PC-9 (cell line): ENCODE results near the gene KCNMB2. TPM values are rescaled to one million over a fixed set of nuclear protein-coding genes. Genes with fewer than 3 reads are reported as not detected.

Experiments used
- BruUV-seq: library from RNA; stranded (reverse); fragments of 400-500 nt; replicated peaks from 2 replicates; lab custom pipeline; 2021; lab: Mats Ljungman, UMichigan
- CTCF ChIA-PET: fragments of 300-600 bp; sonication (Branson Sonifier 250); formaldehyde crosslinking; loops from one replicate; lab custom pipeline; 2022; ENCODE audit warnings: antibody characterized with exemption; lab: Charles Lee
- POLR2A ChIA-PET: fragments of 300-600 bp; sonication (Branson Sonifier 250); formaldehyde crosslinking; loops from one replicate; lab custom pipeline; 2022; ENCODE audit warnings: antibody characterized with exemption; ENCODE audit not compliant: unreplicated experiment; lab: Charles Lee
- DNase-seq, 2 experiments: peaks; one replicate each; pipeline versions ENCODE4 v3.0.0 to v3.0.0-alpha.2; 2015 to 2022; ENCODE audit warnings: mixed read lengths in 1 of 2
- H2AFZ ChIP-seq: fragments of 200-600 bp; sonication (generic); 2 replicates; pipeline ENCODE4 v1.8.1; 2017; ENCODE audit warnings: antibody characterized with exemption
- H3F3A ChIP-seq: fragments of 200-600 bp; sonication (generic); 2 replicates; pipeline ENCODE4 v1.8.1; 2017; ENCODE audit warnings: antibody characterized with exemption, mild to moderate bottlenecking, low read depth; ENCODE audit not compliant: insufficient read depth
- H3K27ac ChIP-seq: fragments of 200-600 bp; sonication (generic); 2 replicates; pipeline ENCODE4 v1.6.1; 2016; ENCODE audit warnings: mixed run types
- H3K27me3 ChIP-seq: fragments of 200-600 bp; sonication (generic); 2 replicates; pipeline ENCODE4 v1.6.1; 2016; ENCODE audit warnings: low read depth, mixed run types; ENCODE audit not compliant: insufficient read depth
- H3K36me3 ChIP-seq: fragments of 200-600 bp; sonication (generic); 2 replicates; pipeline ENCODE4 v1.6.1; 2016; ENCODE audit warnings: low read depth, mixed run types
- H3K4me1 ChIP-seq: fragments of 200-600 bp; sonication (generic); replicated peaks from 2 replicates; pipeline ENCODE4 v1.6.1; 2016; ENCODE audit warnings: mixed run types; ENCODE audit not compliant: insufficient read depth
- H3K4me2 ChIP-seq: fragments of 200-600 bp; sonication (generic); 2 replicates; pipeline ENCODE4 v1.6.1; 2017; ENCODE audit warnings: mixed run types
- H3K4me3 ChIP-seq: fragments of 200-600 bp; sonication (generic); 2 replicates; pipeline ENCODE4 v1.6.1; 2016; ENCODE audit warnings: mixed run types
- H3K79me2 ChIP-seq: fragments of 200-600 bp; sonication (generic); 2 replicates; pipeline ENCODE4 v1.6.1; 2017; ENCODE audit warnings: low read depth, mixed run types
- H3K9me2 ChIP-seq: fragments of 200-600 bp; sonication (generic); 2 replicates; pipeline ENCODE4 v1.8.1; 2017; ENCODE audit warnings: mild to moderate bottlenecking; ENCODE audit not compliant: insufficient read depth
- H3K9me3 ChIP-seq: fragments of 200-600 bp; sonication (generic); 2 replicates; pipeline ENCODE4 v1.8.1; 2016; ENCODE audit warnings: low read depth; ENCODE audit not compliant: insufficient read depth
- H4K20me1 ChIP-seq: fragments of 200-600 bp; sonication (generic); 2 replicates; pipeline ENCODE4 v1.8.1; 2017; ENCODE audit not compliant: insufficient read depth
- EZH2 ChIP-seq: fragments of 200-600 bp; sonication (generic); IDR thresholded peaks from 2 replicates; pipeline ENCODE4 v1.8.0; 2017; ENCODE audit warnings: antibody characterized with exemption, low read depth
- intact Hi-C: fragments of 100-400 bp; cut with micrococcal nuclease; formaldehyde crosslinking; loops from one replicate; pipeline ENCODE4 v1.10.0; 2022; ENCODE audit not compliant: unreplicated experiment
- total RNA-seq: library from RNA; stranded (reverse); gene quantifications from 2 replicates; pipeline ENCODE4 v1.2.3, GENCODE V29; 2021
- TF ChIP-seq, protein P1 (sequence below): fragments of 200-600 bp; sonication (generic); conservative IDR thresholded peaks from 2 replicates; pipeline ENCODE4 v1.6.1; 2017; ENCODE audit warnings: mixed run types, antibody characterized with exemption, mild to moderate bottlenecking, moderate library complexity

The KCNMB2 gene
- total RNA-seq, 1 experiment from 2014 or later = not detected

- H3K4me3 ChIP-seq = no peak overlapping the region
- H3K9me3 ChIP-seq = no peaks in the 10 kb centered on the region
- no peak for DNase-seq
- no peak overlapping the region for H2AFZ ChIP-seq
- H3K4me1 ChIP-seq = no peaks in the 10 kb centered on the region
- no peaks in the 10 kb centered on the region for H3K36me3 ChIP-seq
- intact Hi-C loops = no loop called here
- no peaks in the 10 kb centered on the region for H3K79me2 ChIP-seq
- no TSS peak for BruUV-seq
- ChIA-PET CTCF (no interaction called here), POLR2A (no interaction called here)
- no peak for TF ChIP-seq EZH2
- TF ChIP-seq, protein P1, sequence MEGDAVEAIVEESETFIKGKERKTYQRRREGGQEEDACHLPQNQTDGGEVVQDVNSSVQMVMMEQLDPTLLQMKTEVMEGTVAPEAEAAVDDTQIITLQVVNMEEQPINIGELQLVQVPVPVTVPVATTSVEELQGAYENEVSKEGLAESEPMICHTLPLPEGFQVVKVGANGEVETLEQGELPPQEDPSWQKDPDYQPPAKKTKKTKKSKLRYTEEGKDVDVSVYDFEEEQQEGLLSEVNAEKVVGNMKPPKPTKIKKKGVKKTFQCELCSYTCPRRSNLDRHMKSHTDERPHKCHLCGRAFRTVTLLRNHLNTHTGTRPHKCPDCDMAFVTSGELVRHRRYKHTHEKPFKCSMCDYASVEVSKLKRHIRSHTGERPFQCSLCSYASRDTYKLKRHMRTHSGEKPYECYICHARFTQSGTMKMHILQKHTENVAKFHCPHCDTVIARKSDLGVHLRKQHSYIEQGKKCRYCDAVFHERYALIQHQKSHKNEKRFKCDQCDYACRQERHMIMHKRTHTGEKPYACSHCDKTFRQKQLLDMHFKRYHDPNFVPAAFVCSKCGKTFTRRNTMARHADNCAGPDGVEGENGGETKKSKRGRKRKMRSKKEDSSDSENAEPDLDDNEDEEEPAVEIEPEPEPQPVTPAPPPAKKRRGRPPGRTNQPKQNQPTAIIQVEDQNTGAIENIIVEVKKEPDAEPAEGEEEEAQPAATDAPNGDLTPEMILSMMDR = no peak
- no peaks in the 10 kb centered on the region for H3F3A ChIP-seq
- H3K27me3 ChIP-seq = no peaks in the 10 kb centered on the region
- H3K9me2 ChIP-seq = no peaks in the 10 kb centered on the region
- no peak overlapping the region for H3K4me2 ChIP-seq
- H4K20me1 ChIP-seq = no peaks in the 10 kb centered on the region
- H3K27ac ChIP-seq = no peak overlapping the region
These were observed 44.5 kb upstream of the KCNMB2 start for GRCh38 chr3:178491751-178492150.

GRCh38 chr3:178492491-178492890, 43.7 kb upstream of the KCNMB2 start:
- Histone ChIP-seq H3K4me2 (no peak overlapping the region), H3K27ac (no peak overlapping the region), H3K9me2 (no peaks in the 10 kb centered on the region), H3K4me1 (no peaks in the 10 kb centered on the region), H2AFZ (no peak overlapping the region), H3K9me3 (no peaks in the 10 kb centered on the region), H4K20me1 (no peaks in the 10 kb centered on the region), H3K27me3 (no peaks in the 10 kb centered on the region), H3K4me3 (no peak overlapping the region), H3F3A (no peaks in the 10 kb centered on the region), H3K36me3 (no peaks in the 10 kb centered on the region), H3K79me2 (no peaks in the 10 kb centered on the region)
- BruUV-seq = no TSS peak
- intact Hi-C loops = no loop called here
- TF ChIP-seq, protein P1 = no peak
- no peak for TF ChIP-seq EZH2
- POLR2A ChIA-PET = no interaction called here
- CTCF ChIA-PET = no interaction called here
- no peak for DNase-seq

DNA sequence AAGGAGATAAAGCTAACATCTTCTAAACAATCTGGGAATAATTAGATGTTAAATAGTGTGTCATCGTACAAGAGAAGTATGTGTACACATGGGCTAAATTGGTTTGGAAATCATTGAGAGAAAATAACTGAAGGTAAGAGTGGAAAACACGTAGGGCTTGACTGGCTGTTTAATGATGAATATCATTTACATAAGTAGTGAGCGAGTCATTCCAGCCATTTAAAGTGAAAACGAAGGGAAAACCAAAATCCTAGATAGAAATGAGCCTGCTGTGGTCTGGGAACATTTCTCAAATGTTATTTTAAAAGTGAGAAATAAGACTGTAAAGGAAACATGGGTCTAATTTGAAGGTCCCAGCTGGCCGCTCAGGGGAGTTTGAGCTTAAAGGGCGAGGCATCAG, 41.9 kb upstream of the KCNMB2 start:
- Histone ChIP-seq H3K36me3 (no peaks in the 10 kb centered on the region), H3K4me2 (no peak overlapping the region), H3K9me2 (no peaks in the 10 kb centered on the region), H3K4me3 (no peak overlapping the region), H3K79me2 (no peaks in the 10 kb centered on the region), H3K27me3 (no peaks in the 10 kb centered on the region), H3K9me3 (no peaks in the 10 kb centered on the region), H3K4me1 (no peaks in the 10 kb centered on the region), H3F3A (no peaks in the 10 kb centered on the region), H3K27ac (no peak overlapping the region), H4K20me1 (no peaks in the 10 kb centered on the region), H2AFZ (no peak overlapping the region)
- POLR2A ChIA-PET = no interaction called here
- CTCF ChIA-PET = no interaction called here
- intact Hi-C loops = no loop called here
- no TSS peak for BruUV-seq
- DNase-seq = no peak
- TF ChIP-seq, protein P1 = no peak
- no peak for TF ChIP-seq EZH2
